ENCODE measurements around the gene GPR18. TPM values are rescaled to one million over a fixed set of nuclear protein-coding genes. Genes with fewer than 3 reads are reported as not detected.

The GPR18 gene
- total and polyA plus RNA-seq, 3 experiments from 2014 or later, result 15.2 to 32.4 (median 16.2) TPM

Other genes starting within 250 kb of the GPR18 start
- 10 to 100 TPM; 62.3 to 63.7 TPM for gene UBAC2, start 57.5 kb downstream of the GPR18 start, total RNA-seq
- gene UBAC2, start 57.5 kb downstream of the GPR18 start, polyA plus RNA-seq, result 160 TPM
- 10 to 100 TPM; 61.5 to 62.8 TPM for gene GPR183, start 49.0 kb upstream of the GPR18 start, total RNA-seq
- gene GPR183, start 49.0 kb upstream of the GPR18 start, polyA plus RNA-seq, result 232 TPM
- gene TM9SF2, start 243.1 kb upstream of the GPR18 start, total RNA-seq, result 10 to 100 TPM; 88.0 to 96.0 TPM
- 81.3 TPM for gene TM9SF2, start 243.1 kb upstream of the GPR18 start, polyA plus RNA-seq